IMR-90 (cell line): ENCODE data around the gene CREB5. TPM values are rescaled to one million over a fixed set of nuclear protein-coding genes. Genes with fewer than 3 reads are reported as not detected.

Experiments used
- ATAC-seq: fragments of 200-7000 bp; cut with Tn5 transposase; 2 replicates; pipeline ENCODE4 v1.9.1; 2020; ENCODE audit warnings: low read depth, mild to moderate bottlenecking, moderate library complexity
- BruUV-seq: library from RNA; stranded (reverse); fragments of 400-500 nt; replicated peaks from 2 replicates; lab custom pipeline; 2021; lab: Mats Ljungman, UMichigan
- CTCF ChIA-PET: fragments of 300-600 bp; formaldehyde crosslinking; extraction: SDS; loops from one replicate; lab custom pipeline; 2021; ENCODE audit warnings: antibody characterized with exemption; lab: Yijun Ruan, JAX
- POLR2A ChIA-PET: fragments of 300-600 bp; sonication (Branson Sonifier 250); formaldehyde crosslinking; loops from one replicate; lab custom pipeline; 2022; ENCODE audit warnings: antibody characterized with exemption; ENCODE audit not compliant: unreplicated experiment; lab: Charles Lee
- DNase-seq: peaks from one replicate; pipeline ENCODE4 v3.0.0; 2013
- H2AFZ ChIP-seq: replicated peaks from 2 replicates; pipeline ENCODE3; 2013; ENCODE audit warnings: low read length, mild to moderate bottlenecking; ENCODE audit not compliant: poor library complexity
- H2AK5ac ChIP-seq: 2 replicates; pipeline ENCODE4 v1.6.1; 2013; ENCODE audit warnings: low read depth, low read length, inconsistent platforms
- H2AK9ac ChIP-seq: replicated peaks from 2 replicates; pipeline ENCODE3; 2013; ENCODE audit warnings: mild to moderate bottlenecking, low read depth, low read length, moderate library complexity; ENCODE audit not compliant: poor library complexity
- H2BK120ac ChIP-seq: 2 replicates; pipeline ENCODE4 v1.6.1; 2013; ENCODE audit warnings: low read depth, low read length, inconsistent platforms
- H2BK15ac ChIP-seq: 3 replicates; pipeline ENCODE4 v1.6.1; 2013; ENCODE audit warnings: low read depth, low read length, inconsistent platforms
- H2BK20ac ChIP-seq: 2 replicates; pipeline ENCODE4 v1.6.1; 2013; ENCODE audit warnings: low read depth, mild to moderate bottlenecking, inconsistent platforms, low read length, moderate library complexity
- H2BK5ac ChIP-seq: 2 replicates; pipeline ENCODE4 v1.6.1; 2013; ENCODE audit warnings: mild to moderate bottlenecking, low read depth, low read length, inconsistent platforms; ENCODE audit not compliant: poor library complexity, severe bottlenecking
- H3K14ac ChIP-seq: replicated peaks from 2 replicates; pipeline ENCODE4 v1.6.1; 2013; ENCODE audit warnings: low read depth, low read length, inconsistent platforms
- H3K18ac ChIP-seq: 2 replicates; pipeline ENCODE4 v1.6.1; 2013; ENCODE audit warnings: low read depth, low read length, control low read depth
- H3K23ac ChIP-seq: 2 replicates; pipeline ENCODE4 v1.6.1; 2013; ENCODE audit warnings: low read depth, low read length, inconsistent platforms
- H3K27ac ChIP-seq: 2 replicates; pipeline ENCODE4 v1.5.1; 2013; ENCODE audit warnings: mild to moderate bottlenecking, control low read depth, low read length; ENCODE audit not compliant: insufficient read depth
- H3K27me3 ChIP-seq: 2 replicates; pipeline ENCODE4 v1.6.1; 2013; ENCODE audit warnings: low read length; ENCODE audit not compliant: control insufficient read depth, insufficient read depth
- H3K36me3 ChIP-seq: 2 replicates; pipeline ENCODE4 v1.6.1; 2013; ENCODE audit warnings: low read length, mixed read lengths; ENCODE audit not compliant: control insufficient read depth, insufficient read depth
- H3K4ac ChIP-seq: 2 replicates; pipeline ENCODE4 v1.6.1; 2013; ENCODE audit warnings: low read depth, low read length, inconsistent platforms
- H3K4me1 ChIP-seq: 2 replicates; pipeline ENCODE4 v1.6.1; 2013; ENCODE audit warnings: low read length, mixed read lengths; ENCODE audit not compliant: control insufficient read depth, insufficient read depth
- H3K4me2 ChIP-seq: 2 replicates; pipeline ENCODE4 v1.6.1; 2013; ENCODE audit warnings: low read depth, mild to moderate bottlenecking, control low read depth, low read length, moderate library complexity
- H3K4me3 ChIP-seq: 2 replicates; pipeline ENCODE4 v1.5.1; 2013; ENCODE audit warnings: low read depth, mild to moderate bottlenecking, control low read depth, low read length, moderate library complexity; ENCODE audit not compliant: insufficient read depth
- H3K56ac ChIP-seq: 2 replicates; pipeline ENCODE4 v1.6.1; 2013; ENCODE audit warnings: low read length, inconsistent platforms; ENCODE audit not compliant: insufficient read depth; ENCODE audit errors: extremely low read depth
- H3K79me1 ChIP-seq, 2 experiments: 2 replicates each; pipeline ENCODE4 v1.6.1; 2013; ENCODE audit warnings: low read length in 2 of 2, inconsistent platforms in 1 of 2, low read depth in 1 of 2
- H3K9ac ChIP-seq: 2 replicates; pipeline ENCODE4 v1.6.1; 2013; ENCODE audit warnings: low read depth, low read length, control low read depth
- H3K9me1 ChIP-seq: 2 replicates; pipeline ENCODE4 v1.6.1; 2013; ENCODE audit warnings: low read length, inconsistent platforms; ENCODE audit not compliant: insufficient read depth
- H3K9me3 ChIP-seq: 2 replicates; pipeline ENCODE4 v1.6.1; 2013; ENCODE audit warnings: low read length; ENCODE audit not compliant: control insufficient read depth, insufficient read depth
- H4K20me1 ChIP-seq: 2 replicates; pipeline ENCODE4 v1.6.1; 2013; ENCODE audit warnings: low read length, inconsistent platforms; ENCODE audit not compliant: insufficient read depth
- H4K5ac ChIP-seq: 2 replicates; pipeline ENCODE4 v1.6.1; 2013; ENCODE audit warnings: mild to moderate bottlenecking, low read depth, low read length, control low read depth
- H4K8ac ChIP-seq, 2 experiments: 2 replicates each; pipeline ENCODE4 v1.6.1; 2013; ENCODE audit warnings: low read depth in 2 of 2, low read length in 2 of 2, control low read depth in 1 of 2, inconsistent platforms in 1 of 2
- H4K91ac ChIP-seq: 2 replicates; pipeline ENCODE4 v1.6.1; 2013; ENCODE audit warnings: low read depth, low read length, inconsistent platforms; ENCODE audit not compliant: insufficient read depth
- CEBPB ChIP-seq: IDR thresholded peaks from 2 replicates; pipeline ENCODE4 v1.6.1; 2012; ENCODE audit warnings: low read depth, low read length, improper control_type of control experiment
- MXI1 ChIP-seq: IDR thresholded peaks from 2 replicates; pipeline ENCODE4 v1.6.1; 2012; ENCODE audit warnings: low read depth, mild to moderate bottlenecking, low read length, moderate library complexity, borderline replicate concordance
- POLR2A ChIP-seq: IDR thresholded peaks from 2 replicates; pipeline ENCODE4 v1.6.1; 2012; ENCODE audit warnings: mild to moderate bottlenecking, low read depth, low read length
- RFX5 ChIP-seq: IDR thresholded peaks from 2 replicates; pipeline ENCODE4 v1.8.0; 2012; ENCODE audit warnings: low read depth, mild to moderate bottlenecking, low read length, moderate library complexity
- SMC3 ChIP-seq: fragments of 150-350 bp; IDR thresholded peaks from 2 replicates; pipeline ENCODE4 v1.6.1; 2016; ENCODE audit warnings: low read depth, mild to moderate bottlenecking, antibody characterized with exemption, low read length, moderate library complexity
- WGBS, 2 experiments: methylation state at CpG; one replicate each; pipeline versions ENCODE4 v1.1.5 to v1.1.7; 2013; ENCODE audit warnings: missing lambda C conversion rate in 2 of 2; ENCODE audit not compliant: insufficient read length in 1 of 2; ENCODE audit errors: extremely low coverage in 2 of 2; 5-methylcytosine and 5-hydroxymethylcytosine counted together
- dilution Hi-C: fragments of 300-500 bp; cut with HindIII; formaldehyde crosslinking; loops from one replicate; pipeline ENCODE4 v1.14.3; 2018; ENCODE audit warnings: low sequenced_read_pairs; ENCODE audit not compliant: unreplicated experiment
- in situ Hi-C: fragments of 300-500 bp; cut with MboI; formaldehyde crosslinking; loops from 3 replicates; pipeline ENCODE4 v1.14.3; 2019; ENCODE audit warnings: low sequenced_read_pairs, inconsistent platforms, mixed read lengths
- intact Hi-C: fragments of 100-400 bp; cut with micrococcal nuclease; formaldehyde crosslinking; loops from 2 replicates; pipeline ENCODE4 v1.10.0; 2022
- polyA plus RNA-seq, 3 experiments: library from polyadenylated mRNA; depleted of rRNA; stranded (reverse); fragments of >200 nt; gene quantifications; 2 replicates each; pipeline ENCODE4 v1.2.3, GENCODE V29; 2012; ENCODE audit warnings: low replicate concordance in 1 of 3
- total RNA-seq: library from RNA; depleted of rRNA; stranded (reverse); fragments of >200 nt; gene quantifications from 2 replicates; pipeline ENCODE4 v1.2.3, GENCODE V29; 2012
- TF ChIP-seq, protein P1 (sequence below): fragments of 150-350 bp; IDR thresholded peaks from 2 replicates; pipeline ENCODE4 v1.6.1; 2017; ENCODE audit warnings: mild to moderate bottlenecking, antibody characterized with exemption, low read length, low read depth

CREB5 gene
- total and polyA plus RNA-seq, 2 of the 4 experiments (the other 2 are of a cell fraction): 7.3 to 13.1 TPM

DNA sequence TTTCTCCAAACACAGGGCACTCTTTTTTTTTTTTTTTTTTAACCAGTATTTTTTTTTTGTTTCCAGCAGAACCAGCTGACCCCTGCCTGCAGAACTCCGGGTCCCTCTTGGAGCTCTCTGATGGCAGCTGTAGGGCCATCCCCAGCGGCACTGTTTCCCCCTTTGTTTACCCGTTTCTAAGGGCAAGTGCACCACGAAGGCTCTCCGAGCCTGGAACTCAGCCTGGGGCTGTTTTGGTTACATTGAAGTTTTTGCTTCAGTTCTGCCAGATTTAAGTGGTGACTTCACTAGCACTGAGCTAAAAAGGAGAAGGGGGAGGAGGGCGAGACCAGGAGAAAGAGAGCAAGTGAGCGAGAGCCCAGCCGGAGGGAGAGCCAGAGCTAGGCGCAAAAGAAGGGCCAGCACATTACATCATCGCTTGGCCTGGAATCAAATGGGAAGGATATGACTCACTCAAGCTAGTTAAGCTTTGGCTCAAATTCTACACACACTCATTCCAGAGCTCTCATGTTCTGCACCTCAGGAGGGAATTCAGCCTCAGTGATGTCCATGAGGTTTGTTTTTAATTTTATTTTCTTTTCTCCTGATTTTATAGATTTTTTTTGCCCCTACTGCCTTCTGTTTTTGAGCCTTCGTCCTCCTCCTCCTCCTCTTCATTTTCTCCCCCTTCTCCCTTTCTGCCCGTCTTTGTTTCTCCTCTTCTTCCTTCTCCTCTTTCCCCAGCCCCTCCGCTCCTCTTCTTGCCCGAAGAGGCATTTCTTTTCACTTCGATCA is 273.5 kb downstream of the CREB5 start (continued):
- no peak for TF ChIP-seq SMC3
- no peak for TF ChIP-seq RFX5
- TF ChIP-seq MXI1: no peak; the same call in 1 of the 2 replicates

DNA sequence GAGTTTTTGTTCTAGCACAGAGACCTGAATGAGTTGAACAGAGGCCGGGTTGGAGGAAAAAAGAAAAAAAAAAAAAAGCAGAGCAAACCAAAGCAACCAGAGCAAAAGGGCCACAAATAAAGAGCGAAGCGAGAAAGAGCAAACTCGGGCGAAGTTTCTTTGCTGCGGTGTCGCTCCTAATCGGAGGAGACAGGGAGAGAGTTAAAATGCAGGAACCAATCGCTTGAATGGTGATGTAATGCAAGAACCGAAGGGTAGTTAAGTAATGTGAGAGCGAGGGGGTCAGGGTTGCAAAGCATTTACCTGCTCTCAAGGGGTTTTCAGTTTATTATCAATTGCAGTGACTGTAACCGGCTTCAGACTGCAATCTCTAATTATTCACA is 274.1 kb downstream of the CREB5 start:
- H2AK9ac ChIP-seq: no peak overlapping the region
- H2BK120ac ChIP-seq: peak overlapping the region; percentile 79
- H2AK5ac ChIP-seq: no peak overlapping the region
- intact Hi-C loops: loop anchor here (1.0 kb wide), 2 partner anchors 167 to 277 kb away; no protein-coding TSS in a partner anchor
- peak overlapping the region; percentile 45 for H3K4me3 ChIP-seq
- peak overlapping the region in 1 of 2 experiments; percentile 39; a peak in 2 of 4 replicates for H4K8ac ChIP-seq
- peak overlapping the region; percentile 88 for H3K4me2 ChIP-seq
- CTCF ChIA-PET: interaction anchor here (1.3 kb wide), 1 partner anchor 1491 kb away, joined by 4 read pairs; no protein-coding TSS in a partner anchor
- 0 out of 4 replicates have a peak, but pooled peaks cover 4 to 5% of the 10 kb centered on the region in 2 experiments for H3K79me1 ChIP-seq
- H4K91ac ChIP-seq: peak overlapping the region; percentile 41
- H3K4me1 ChIP-seq: peaks cover 4% of the 10 kb centered on the region
- no peaks in the 10 kb centered on the region for H4K20me1 ChIP-seq
- H2BK5ac ChIP-seq: peak overlapping the region; percentile 57
- DNase-seq (peak; percentile 79), ATAC-seq (peak; percentile 58)
- no peaks in the 10 kb centered on the region for H3K36me3 ChIP-seq
- no peaks in the 10 kb centered on the region for H3K27me3 ChIP-seq
- H3K9me3 ChIP-seq: no peaks in the 10 kb centered on the region
- peak overlapping the region; percentile 81 for H3K56ac ChIP-seq
- 0 out of 2 replicates have a peak overlapping the region, but pooled peaks have one; percentile 3 for H4K5ac ChIP-seq
- peak overlapping the region; percentile 72 for H2AFZ ChIP-seq
- BruUV-seq: TSS peak; percentile 90
- H3K18ac ChIP-seq: peak overlapping the region; percentile 60
- H2BK15ac ChIP-seq: peak overlapping the region; percentile 12; the same call in 1 of the 3 replicates
- no peaks in the 10 kb centered on the region for H3K9me1 ChIP-seq
- no peak overlapping the region for H3K23ac ChIP-seq
- H2BK20ac ChIP-seq: peak overlapping the region; percentile 57; the same call in 1 of the 2 replicates
- TF ChIP-seq CEBPB: peak; percentile 72
- TF ChIP-seq, protein P1, sequence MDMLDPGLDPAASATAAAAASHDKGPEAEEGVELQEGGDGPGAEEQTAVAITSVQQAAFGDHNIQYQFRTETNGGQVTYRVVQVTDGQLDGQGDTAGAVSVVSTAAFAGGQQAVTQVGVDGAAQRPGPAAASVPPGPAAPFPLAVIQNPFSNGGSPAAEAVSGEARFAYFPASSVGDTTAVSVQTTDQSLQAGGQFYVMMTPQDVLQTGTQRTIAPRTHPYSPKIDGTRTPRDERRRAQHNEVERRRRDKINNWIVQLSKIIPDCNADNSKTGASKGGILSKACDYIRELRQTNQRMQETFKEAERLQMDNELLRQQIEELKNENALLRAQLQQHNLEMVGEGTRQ: no peak
- TF ChIP-seq POLR2A: peak; percentile 48; the same call in 1 of the 2 replicates
- H3K9ac ChIP-seq: peak overlapping the region; percentile 58
- dilution Hi-C loops: no loop called here
- peak overlapping the region; percentile 71 for H3K27ac ChIP-seq
- in situ Hi-C loops: no loop called here
- peak overlapping the region; percentile 53 for H3K14ac ChIP-seq
- H3K4ac ChIP-seq: peak overlapping the region; percentile 67
- POLR2A ChIA-PET: interaction anchor here (0.8 to 1.0 kb wide), 2 partner anchors 8 to 24 kb away, joined by 3 read pairs; no protein-coding TSS in a partner anchor
- no CpG with 5 or more reads among the region's 12 CpGs for WGBS, 2 experiments
